GM08714 (cell line): Measurements from ENCODE around the gene GCDH.
A peak's percentile ranks its signal among the peaks of the same experiment; 100 is the strongest.

Experiments used
- H3K4me3 ChIP-seq: fragments of 200-500 bp; sonication (Bioruptor generic); 2 replicates; pipeline ENCODE4 v1.5.1; 2014; ENCODE audit warnings: mild to moderate bottlenecking, low read length, inconsistent platforms
- ZNF274 ChIP-seq: IDR thresholded peaks from 2 replicates; pipeline ENCODE4 v1.6.1; 2012; ENCODE audit warnings: mild to moderate bottlenecking, low read depth, low read length

The GCDH gene

DNA sequence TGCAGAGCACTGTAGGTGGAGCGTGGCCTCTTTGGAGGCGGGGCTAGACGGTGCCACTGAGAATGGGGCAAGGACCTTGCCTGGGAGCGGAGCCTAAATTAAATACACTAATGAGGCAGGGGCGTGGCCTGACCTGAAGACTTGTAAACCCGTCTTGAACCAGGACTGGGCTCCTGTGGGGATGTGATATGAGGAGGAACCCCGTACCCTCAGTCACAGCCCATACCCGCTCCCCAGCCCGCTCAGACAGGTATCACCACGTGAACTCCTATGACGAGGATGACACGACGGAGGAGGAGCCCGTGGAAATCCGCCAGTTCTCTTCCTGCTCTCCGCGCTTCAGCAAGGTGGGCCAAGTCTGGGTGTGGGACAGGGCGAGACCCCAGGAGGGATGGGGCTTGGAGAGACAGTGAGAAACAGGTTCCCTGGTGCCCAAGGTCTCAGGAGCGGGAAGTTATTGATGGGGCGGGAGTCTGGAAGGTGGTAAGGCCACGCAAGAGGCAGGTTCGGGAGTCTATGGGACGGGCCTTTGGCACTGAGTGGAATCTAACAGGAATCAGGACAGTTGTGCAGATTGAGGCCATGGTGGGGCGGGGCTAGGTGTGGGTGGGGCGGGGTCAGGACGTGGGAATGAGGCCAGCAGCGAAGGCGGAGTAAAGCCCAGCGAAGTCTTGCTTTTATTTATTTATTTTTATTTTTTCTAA lies 24.4 kb upstream of the GCDH start:
- no peak for TF ChIP-seq ZNF274
- H3K4me3 ChIP-seq: no peak overlapping the region

DNA sequence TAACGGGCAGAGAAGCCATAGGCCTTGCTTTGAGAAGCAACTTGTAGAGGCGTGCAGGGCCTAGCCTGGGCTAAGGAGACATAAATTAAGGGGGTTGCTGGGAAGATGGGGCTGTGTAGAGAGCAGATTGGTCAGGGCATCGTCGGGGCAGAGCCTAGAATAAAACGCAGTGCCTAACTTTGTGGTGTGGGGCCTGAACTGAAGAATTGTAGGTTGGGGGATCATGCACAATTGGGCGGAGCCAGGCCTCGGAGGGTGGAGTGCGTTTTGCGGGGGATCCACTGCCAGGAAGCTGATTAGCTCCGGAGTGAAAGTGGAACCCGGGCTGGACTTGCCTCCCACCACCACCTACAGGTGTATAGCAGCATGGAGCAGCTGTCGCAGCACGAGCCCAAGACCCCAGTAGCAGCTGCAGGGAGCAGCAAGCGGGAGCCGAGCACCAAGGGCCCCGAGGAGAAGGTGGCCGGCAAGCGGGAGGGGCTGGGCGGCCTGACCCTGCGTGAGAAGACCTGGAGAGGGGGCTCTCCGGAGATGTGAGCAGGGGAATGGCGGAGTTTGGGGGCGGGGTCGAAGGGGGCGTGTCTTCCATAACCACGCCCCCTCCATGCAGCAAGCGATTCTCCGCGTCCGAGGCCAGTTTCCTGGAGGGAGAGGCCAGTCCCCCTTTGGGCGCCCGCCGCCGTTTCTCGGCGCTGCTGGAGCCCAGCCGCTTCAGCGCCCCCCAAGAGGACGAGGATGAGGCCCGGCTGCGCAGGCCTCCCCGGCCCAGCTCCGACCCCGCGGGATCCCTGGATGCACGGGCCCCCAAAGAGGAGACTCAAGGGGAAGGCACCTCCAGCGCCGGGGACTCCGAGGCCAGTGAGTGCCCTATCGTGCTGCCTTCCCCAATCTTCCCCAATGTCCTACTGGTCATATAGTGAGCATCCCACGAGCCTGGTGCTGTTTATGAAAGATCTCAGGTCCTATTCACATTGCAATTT lies 23.6 kb upstream of the GCDH start:
- TF ChIP-seq ZNF274: no peak
- H3K4me3 ChIP-seq: peak overlapping the region; percentile 17; the same call in 1 of the 2 replicates

DNA sequence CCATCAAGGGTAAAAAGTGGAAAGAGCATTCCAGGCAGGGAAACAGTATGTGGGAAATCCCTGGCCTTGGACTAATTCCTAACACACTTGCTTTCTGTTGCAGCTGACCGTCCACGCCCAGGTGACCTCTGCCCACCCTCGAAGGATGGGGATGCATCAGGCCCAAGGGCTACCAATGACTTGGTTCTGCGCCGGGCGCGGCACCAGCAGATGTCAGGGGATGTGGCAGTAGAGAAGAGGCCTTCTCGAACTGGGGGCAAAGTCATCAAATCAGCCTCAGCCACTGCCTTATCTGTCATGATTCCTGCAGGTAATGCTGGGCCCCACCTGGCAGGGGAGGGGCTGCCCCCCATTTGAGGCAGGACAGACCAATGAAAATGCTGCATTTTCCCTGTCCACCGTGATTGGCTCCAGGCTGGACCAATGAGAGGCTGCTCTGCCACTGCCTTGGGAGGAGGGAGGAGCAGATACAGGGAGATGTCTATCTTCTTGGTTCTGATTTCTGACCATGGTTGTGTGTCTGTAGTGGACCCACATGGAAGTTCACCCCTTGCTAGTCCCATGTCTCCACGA lies 22.3 kb upstream of the GCDH start:
- no peak overlapping the region for H3K4me3 ChIP-seq
- no peak for TF ChIP-seq ZNF274

DNA sequence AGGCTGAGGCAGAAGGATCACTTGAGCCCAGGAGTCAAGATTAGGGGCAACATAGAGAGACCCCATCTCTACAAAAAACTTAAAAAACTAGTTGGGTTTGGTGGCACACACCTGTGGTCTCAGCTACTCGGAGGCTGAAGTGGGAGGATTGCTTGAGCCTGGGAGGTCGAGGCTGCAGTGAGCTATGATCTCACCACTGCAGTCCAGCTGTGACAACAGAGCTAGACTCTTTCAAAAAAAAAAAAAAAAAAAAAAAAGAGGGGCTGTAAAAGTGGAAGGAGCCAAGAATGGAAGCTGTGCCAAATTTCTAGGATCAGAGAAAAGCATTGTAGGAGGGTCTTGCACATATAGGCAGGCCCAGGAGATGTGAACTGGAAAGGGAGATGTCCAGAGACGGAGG lies 19.3 kb upstream of the GCDH start:
- no peak for TF ChIP-seq ZNF274
- H3K4me3 ChIP-seq: no peak overlapping the region

- no peak overlapping the region for H3K4me3 ChIP-seq
- no peak for TF ChIP-seq ZNF274
Measured at GRCh38 chr19:12872255-12872654, 18.7 kb upstream of the GCDH start.

GRCh38 chr19:12872941-12873890 lies 17.7 kb upstream of the GCDH start:
- peak overlapping the region; percentile 9; the same call in 1 of the 2 replicates for H3K4me3 ChIP-seq
- no peak for TF ChIP-seq ZNF274

GRCh38 chr19:12873891-12874745 lies 16.8 kb upstream of the GCDH start:
- H3K4me3 ChIP-seq: no peak overlapping the region; the same call in 1 of the 2 replicates
- no peak for TF ChIP-seq ZNF274

- no peak overlapping the region for H3K4me3 ChIP-seq
- no peak for TF ChIP-seq ZNF274
Measured at GRCh38 chr19:12875086-12875485, 15.9 kb upstream of the GCDH start.

DNA sequence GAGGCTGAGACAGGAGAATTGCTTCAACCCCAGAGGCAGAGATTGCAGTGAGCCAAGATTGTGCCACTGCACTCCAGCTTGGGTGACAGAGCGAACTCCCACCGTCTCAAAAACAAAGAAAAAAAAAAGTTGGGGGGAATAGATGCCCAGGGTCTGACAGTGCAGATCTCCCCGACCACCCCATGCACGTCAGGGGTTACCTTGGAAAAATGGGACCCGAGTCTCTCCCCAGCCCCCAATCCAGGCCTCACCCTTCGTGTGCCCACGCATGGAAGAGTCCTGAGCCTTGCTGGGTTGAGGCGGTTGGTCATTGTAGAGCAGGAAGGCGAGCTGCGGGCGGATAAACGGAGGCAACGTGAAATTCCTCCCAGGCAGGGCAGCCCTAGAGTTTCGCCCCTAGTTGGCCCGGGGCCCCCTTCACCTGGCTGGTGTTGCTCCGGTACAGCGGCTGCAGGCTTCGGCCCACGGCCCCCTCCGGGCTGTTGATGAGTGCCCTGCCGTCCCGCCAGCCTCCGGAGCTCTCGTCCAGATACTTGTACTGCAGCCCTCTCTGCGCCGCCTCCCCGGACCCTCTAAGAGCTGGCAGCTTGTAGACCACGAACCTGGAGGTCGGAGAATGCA lies 10.3 kb upstream of the GCDH start:
- peak overlapping the region; percentile 81 for H3K4me3 ChIP-seq
- no peak for TF ChIP-seq ZNF274

DNA sequence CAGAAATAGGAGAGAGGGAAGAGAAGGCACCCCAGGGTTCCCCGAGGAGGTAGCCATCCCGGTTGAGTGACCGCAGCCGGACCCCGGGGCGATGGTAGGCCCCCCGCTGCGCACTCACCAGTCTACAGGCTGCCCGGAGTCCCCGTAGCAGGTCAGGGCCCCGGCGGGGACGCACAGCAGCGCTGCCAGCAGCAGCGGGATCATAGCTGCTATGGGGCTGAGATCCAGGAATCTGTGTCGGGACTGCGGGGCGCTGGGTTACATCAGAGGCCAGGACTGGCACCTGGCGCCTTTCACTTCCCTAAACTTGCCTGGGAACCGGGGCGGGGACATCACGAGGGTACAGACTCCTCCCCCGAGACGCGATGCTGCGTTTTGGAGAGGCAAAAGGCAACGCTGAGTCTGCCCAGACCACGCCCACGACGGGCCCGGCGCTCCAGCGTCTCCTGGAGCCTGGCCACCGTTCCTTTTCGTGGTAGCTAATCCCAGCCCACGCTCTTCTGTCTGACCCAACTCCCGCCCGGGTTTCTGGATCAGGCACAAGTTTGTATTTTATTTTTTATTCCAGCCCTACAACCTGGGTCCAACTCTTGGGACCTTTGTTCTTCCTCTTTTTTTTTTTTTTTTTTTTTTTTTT lies 9.7 kb upstream of the GCDH start, which contains the start of gene DNASE2:
DNASE2 (minus strand) TSS at position 278 of the 637 bp plus-strand sequence; CDS start at position 204, 74 bp downstream.
- TF ChIP-seq ZNF274: no peak
- H3K4me3 ChIP-seq: peak within 1 kb of the TSS; percentile 81

DNA sequence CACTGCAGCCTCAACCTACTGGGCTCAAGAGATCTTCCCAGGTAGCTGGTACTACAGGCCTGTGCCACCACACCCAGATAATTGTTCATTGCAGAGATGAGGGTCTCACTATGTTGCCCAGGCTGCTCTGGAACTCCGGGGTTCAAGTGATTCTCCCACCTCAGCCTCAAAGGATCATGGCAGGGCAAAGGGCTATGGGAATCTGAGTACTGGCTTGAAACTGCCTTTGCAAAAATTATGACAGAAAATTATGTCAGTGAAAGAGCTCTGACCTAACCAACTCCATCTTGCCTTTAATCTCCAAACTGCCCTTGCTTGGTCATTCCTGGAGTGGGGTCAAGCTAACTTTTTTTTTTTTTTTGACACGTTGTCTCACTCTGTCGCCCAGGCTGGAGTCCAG lies 8.4 kb upstream of the GCDH start:
- H3K4me3 ChIP-seq: no peak overlapping the region
- no peak for TF ChIP-seq ZNF274

DNA sequence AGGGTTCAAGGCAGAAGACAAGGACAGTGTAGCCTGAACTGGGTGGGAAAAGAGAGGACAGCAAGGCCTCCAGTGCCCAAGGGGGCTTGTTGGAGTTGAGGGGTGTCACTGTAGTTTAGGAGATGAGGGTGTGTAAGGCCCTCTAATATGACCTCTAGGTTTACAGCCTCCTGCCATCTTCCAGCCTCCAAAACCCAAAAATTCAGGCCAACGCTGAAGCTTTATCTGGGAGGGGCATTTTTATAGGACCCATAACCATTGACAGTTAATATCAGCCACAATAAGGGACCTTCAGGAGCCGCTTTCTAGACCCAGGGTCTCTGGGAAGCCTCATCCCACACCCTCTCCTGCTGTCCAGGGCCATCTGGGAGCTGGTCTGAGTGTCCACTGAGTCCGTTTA lies 6.8 kb upstream of the GCDH start:
- no peak for TF ChIP-seq ZNF274
- no peak overlapping the region for H3K4me3 ChIP-seq

DNA sequence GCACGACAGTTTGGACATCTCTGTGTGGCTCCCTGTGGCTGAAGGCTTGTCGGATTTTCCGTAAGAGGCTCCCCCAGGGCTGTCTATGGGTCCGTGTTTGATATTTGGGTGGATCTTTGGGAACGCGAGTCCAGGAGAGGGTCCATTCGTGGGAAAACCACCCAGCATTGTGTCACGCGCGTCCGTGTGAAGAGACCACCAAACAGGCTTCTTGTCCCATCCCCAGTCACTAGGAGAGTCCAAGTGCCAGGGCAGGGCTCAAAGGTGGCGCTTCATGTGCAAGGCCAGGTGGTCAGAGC lies 6.4 kb upstream of the GCDH start:
- peak overlapping the region; percentile 43; the same call in 1 of the 2 replicates for H3K4me3 ChIP-seq
- no peak for TF ChIP-seq ZNF274
